Measurements from ENCODE around the gene ST6GALNAC5. TPM values are rescaled to one million over a fixed set of nuclear protein-coding genes. Genes with fewer than 3 reads are reported as not detected.

The ST6GALNAC5 gene
- total RNA-seq, 4 donors from 2014 or later, result 1.8 to 5.1 (median 3.7) TPM; not detected in 1

DNA sequence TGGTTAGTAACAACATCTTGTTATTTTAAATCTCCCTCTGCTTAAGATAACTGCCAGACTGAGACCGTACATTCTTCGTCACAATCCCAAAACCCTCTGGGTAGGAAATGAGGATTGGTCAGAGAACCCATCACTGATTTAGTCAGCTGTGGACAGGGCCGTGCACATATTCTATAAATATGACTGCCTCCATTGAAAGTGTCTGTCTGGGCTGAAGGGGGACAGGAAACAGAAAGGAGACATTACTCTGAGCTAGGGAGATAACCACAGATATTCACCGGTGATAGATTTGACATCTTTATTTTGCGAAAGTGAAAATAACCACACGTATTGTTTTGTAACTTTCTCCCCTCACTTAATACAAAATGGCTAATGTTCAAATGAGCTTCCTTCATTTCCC is 36.9 kb upstream of the ST6GALNAC5 start:
- Histone ChIP-seq H3K27ac (no peak overlapping the region), H3K4me3 (no peak overlapping the region), H3K4me1 (no peaks in the 10 kb centered on the region), H3K27me3 (no peaks in the 10 kb centered on the region), H3K9me3 (no peaks in the 10 kb centered on the region), H3K36me3 (no peaks in the 10 kb centered on the region)
- DNase-seq, result no peak
- TF ChIP-seq, protein P1, sequence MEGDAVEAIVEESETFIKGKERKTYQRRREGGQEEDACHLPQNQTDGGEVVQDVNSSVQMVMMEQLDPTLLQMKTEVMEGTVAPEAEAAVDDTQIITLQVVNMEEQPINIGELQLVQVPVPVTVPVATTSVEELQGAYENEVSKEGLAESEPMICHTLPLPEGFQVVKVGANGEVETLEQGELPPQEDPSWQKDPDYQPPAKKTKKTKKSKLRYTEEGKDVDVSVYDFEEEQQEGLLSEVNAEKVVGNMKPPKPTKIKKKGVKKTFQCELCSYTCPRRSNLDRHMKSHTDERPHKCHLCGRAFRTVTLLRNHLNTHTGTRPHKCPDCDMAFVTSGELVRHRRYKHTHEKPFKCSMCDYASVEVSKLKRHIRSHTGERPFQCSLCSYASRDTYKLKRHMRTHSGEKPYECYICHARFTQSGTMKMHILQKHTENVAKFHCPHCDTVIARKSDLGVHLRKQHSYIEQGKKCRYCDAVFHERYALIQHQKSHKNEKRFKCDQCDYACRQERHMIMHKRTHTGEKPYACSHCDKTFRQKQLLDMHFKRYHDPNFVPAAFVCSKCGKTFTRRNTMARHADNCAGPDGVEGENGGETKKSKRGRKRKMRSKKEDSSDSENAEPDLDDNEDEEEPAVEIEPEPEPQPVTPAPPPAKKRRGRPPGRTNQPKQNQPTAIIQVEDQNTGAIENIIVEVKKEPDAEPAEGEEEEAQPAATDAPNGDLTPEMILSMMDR (IDR thresholded peaks at IDR 0.05), result no peak
- TF ChIP-seq POLR2A (IDR thresholded peaks at IDR 0.05), result no peak

GRCh38 chr1:76832521-76832920 is 34.8 kb upstream of the ST6GALNAC5 start:
- Histone ChIP-seq H3K27me3 (no peaks in the 10 kb centered on the region), H3K36me3 (no peaks in the 10 kb centered on the region), H3K9me3 (no peaks in the 10 kb centered on the region), H3K4me3 (no peak overlapping the region), H3K27ac (no peak overlapping the region), H3K4me1 (no peaks in the 10 kb centered on the region)
- no peak for TF ChIP-seq POLR2A (IDR thresholded peaks at IDR 0.05)
- TF ChIP-seq, protein P1 (IDR thresholded peaks at IDR 0.05), result no peak
- no peak for DNase-seq

DNA sequence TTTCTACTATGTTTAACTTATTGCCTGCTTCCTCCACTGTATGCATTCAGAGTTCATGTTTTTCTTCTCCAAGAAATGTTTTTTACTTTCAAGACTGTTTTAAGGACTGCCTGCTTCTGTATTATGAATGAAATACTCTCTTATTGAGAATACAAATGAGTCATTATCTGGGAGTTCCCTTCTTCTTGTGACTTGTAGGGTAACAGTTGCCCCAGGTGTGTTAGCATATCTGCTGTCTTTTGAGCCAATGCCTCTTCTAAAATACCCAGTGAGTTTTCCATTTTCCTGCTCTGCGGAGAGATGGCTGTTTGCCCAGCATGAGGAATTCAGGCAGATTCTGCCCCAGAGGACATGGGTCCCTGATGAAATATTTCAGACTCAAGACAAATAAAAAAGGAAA is 34.1 kb upstream of the ST6GALNAC5 start:
- Histone ChIP-seq H3K9me3 (no peaks in the 10 kb centered on the region), H3K27me3 (no peaks in the 10 kb centered on the region), H3K4me3 (no peak overlapping the region), H3K27ac (no peak overlapping the region), H3K36me3 (no peaks in the 10 kb centered on the region), H3K4me1 (no peaks in the 10 kb centered on the region)
- no peak for DNase-seq
- TF ChIP-seq POLR2A (IDR thresholded peaks at IDR 0.05), result no peak
- TF ChIP-seq, protein P1 (IDR thresholded peaks at IDR 0.05), result no peak

DNA sequence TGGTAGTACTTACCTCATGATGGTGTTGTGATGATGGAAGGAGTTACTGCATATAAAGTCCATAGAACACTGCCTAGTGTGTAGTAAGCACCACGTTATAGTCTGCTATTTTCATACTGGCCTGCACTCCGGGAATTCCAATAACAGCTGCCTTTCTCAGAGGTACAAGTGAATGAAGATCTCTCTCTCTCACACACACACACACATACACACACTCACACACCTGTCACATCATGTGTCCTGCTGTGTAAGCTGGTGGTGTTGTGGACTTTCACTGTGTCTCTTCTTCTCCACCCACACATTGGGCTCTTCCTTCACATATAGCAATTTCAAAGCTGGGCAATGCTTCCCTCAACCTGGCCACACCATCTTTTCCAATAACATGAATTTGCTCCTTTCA is 33.4 kb upstream of the ST6GALNAC5 start:
- Histone ChIP-seq H3K27ac (no peak overlapping the region), H3K27me3 (no peaks in the 10 kb centered on the region), H3K9me3 (no peaks in the 10 kb centered on the region), H3K4me1 (no peaks in the 10 kb centered on the region), H3K36me3 (no peaks in the 10 kb centered on the region), H3K4me3 (no peak overlapping the region)
- no peak for TF ChIP-seq POLR2A (IDR thresholded peaks at IDR 0.05)
- TF ChIP-seq, protein P1 (IDR thresholded peaks at IDR 0.05), result no peak
- DNase-seq, result no peak

GRCh38 chr1:76835203-76835602 is 32.1 kb upstream of the ST6GALNAC5 start:
- no peaks in the 10 kb centered on the region for H3K9me3 ChIP-seq
- DNase-seq, result no peak
- no peaks in the 10 kb centered on the region for H3K36me3 ChIP-seq
- TF ChIP-seq, protein P1 (IDR thresholded peaks at IDR 0.05), result no peak
- no peak for TF ChIP-seq POLR2A (IDR thresholded peaks at IDR 0.05)
- H3K4me3 ChIP-seq, result no peak overlapping the region
- H3K27ac ChIP-seq, result no peak overlapping the region
- no peaks in the 10 kb centered on the region for H3K4me1 ChIP-seq
- H3K27me3 ChIP-seq, result no peaks in the 10 kb centered on the region

- Histone ChIP-seq H3K27ac (no peak overlapping the region), H3K27me3 (no peaks in the 10 kb centered on the region), H3K4me3 (no peak overlapping the region), H3K4me1 (no peaks in the 10 kb centered on the region), H3K36me3 (no peaks in the 10 kb centered on the region), H3K9me3 (no peaks in the 10 kb centered on the region)
- TF ChIP-seq, protein P1 (IDR thresholded peaks at IDR 0.05), result no peak
- no peak for TF ChIP-seq POLR2A (IDR thresholded peaks at IDR 0.05)
- DNase-seq, result no peak
These were observed 27.0 kb upstream of the ST6GALNAC5 start for GRCh38 chr1:76840278-76840677.

Data from Peyer's patch (tissue), 4 donors.